K562 (cell line): ENCODE data around the gene MAL. TPM values are rescaled to one million over a fixed set of nuclear protein-coding genes. Genes with fewer than 3 reads are reported as not detected.
A peak's percentile ranks its signal among the peaks of the same experiment; 100 is the strongest.

ENCODE experiments used
- ATAC-seq: fragments of 200-7000 bp; cut with Tn5 transposase; 3 replicates; pipeline ENCODE4 v1.9.1; 2020; ENCODE audit warnings: moderate library complexity
- BruUV-seq: library from RNA; stranded (reverse); fragments of 400-500 nt; replicated peaks from 2 replicates; lab custom pipeline; 2021; lab: Mats Ljungman, UMichigan
- CTCF ChIA-PET: fragments of 300-600 bp; formaldehyde crosslinking; extraction: SDS; loops from one replicate; lab custom pipeline; 2021; ENCODE audit warnings: low intra/inter-chr PET ratio; lab: Yijun Ruan, JAX
- POLR2A ChIA-PET: fragments of 300-600, 350-650 bp; sonication (Branson Sonifier 250); formaldehyde crosslinking; extraction: SDS; loops from one replicate; lab custom pipeline; 2021; ENCODE audit warnings: antibody characterized with exemption, inconsistent platforms; lab: Yijun Ruan, JAX
- DNase-seq, 4 experiments: peaks; one replicate each; pipeline versions ENCODE4 v3.0.0 to v3.0.0-alpha.2; 2011 to 2018; ENCODE audit warnings: low spot score in 3 of 4, mixed read lengths in 3 of 4; ENCODE audit errors: extremely low read depth in 1 of 4
- FAIRE-seq: peaks from 2 replicates; lab custom pipeline; 2011; peaks lifted over from hg19 to GRCh38; lab: Jason Lieb, UNC
- H2AFZ ChIP-seq: 2 replicates; pipeline ENCODE4 v1.6.0; 2011; ENCODE audit warnings: low read depth, low read length, control low read depth, inconsistent platforms
- H3K27ac ChIP-seq: fragments of 200-600 bp; 3 replicates; pipeline ENCODE4 v1.8.0; 2011; ENCODE audit warnings: low read depth, mild to moderate bottlenecking, control low read depth, inconsistent platforms, low read length, moderate library complexity, mixed read lengths; ENCODE audit errors: extremely low read depth
- H3K27me3 ChIP-seq, 2 experiments: fragments of 300-600 bp in 1 of 2; 2 replicates in 1 of 2; 3 replicates in 1 of 2; pipeline versions ENCODE4 v1.6.0 to v1.8.0; 2011; ENCODE audit warnings: inconsistent platforms in 2 of 2, low read length in 2 of 2, mild to moderate bottlenecking in 1 of 2, mixed read lengths in 1 of 2, moderate library complexity in 1 of 2; ENCODE audit not compliant: control insufficient read depth in 2 of 2, insufficient read depth in 2 of 2
- H3K36me3 ChIP-seq: fragments of 300-600 bp; 3 replicates; pipeline ENCODE4 v1.8.0; 2011; ENCODE audit warnings: mild to moderate bottlenecking, low read length, inconsistent platforms; ENCODE audit not compliant: control insufficient read depth, insufficient read depth
- H3K4me1 ChIP-seq, 2 experiments: fragments of 200-600 bp in 1 of 2; replicated peaks in 1 of 2; 2 replicates in 1 of 2; 3 replicates in 1 of 2; pipeline versions ENCODE4 v1.5.1 to v1.8.0; 2011; ENCODE audit warnings: inconsistent platforms in 2 of 2, low read length in 2 of 2, mild to moderate bottlenecking in 1 of 2, mixed read lengths in 1 of 2, moderate library complexity in 1 of 2; ENCODE audit not compliant: control insufficient read depth in 2 of 2, insufficient read depth in 2 of 2
- H3K4me2 ChIP-seq: 2 replicates; pipeline ENCODE4 v1.6.1; 2011; ENCODE audit warnings: low read length, control low read depth, inconsistent platforms, mixed read lengths; ENCODE audit not compliant: insufficient read depth
- H3K4me3 ChIP-seq: fragments of 200-600 bp; sonication (generic), shearing (Covaris generic); 2 replicates; pipeline ENCODE4 v1.5.1; 2016; ENCODE audit warnings: control low read depth, inconsistent platforms
- H3K79me2 ChIP-seq: fragments of 200-600 bp; 3 replicates; pipeline ENCODE4 v1.8.0; 2011; ENCODE audit warnings: low read length, inconsistent platforms; ENCODE audit not compliant: control insufficient read depth, insufficient read depth
- H3K9ac ChIP-seq, 2 experiments: 2 replicates each; pipeline versions ENCODE4 v1.6.0 to v1.6.1; 2011; ENCODE audit warnings: low read depth in 2 of 2, low read length in 2 of 2, control low read depth in 1 of 2, inconsistent platforms in 1 of 2, mild to moderate bottlenecking in 1 of 2, mixed read lengths in 1 of 2; ENCODE audit not compliant: insufficient read depth in 1 of 2
- H3K9me1 ChIP-seq: one replicate; pipeline ENCODE4 v1.6.0; 2011; ENCODE audit warnings: inconsistent platforms, mild to moderate bottlenecking, low read length, moderate library complexity; ENCODE audit not compliant: control insufficient read depth, insufficient read depth
- H3K9me3 ChIP-seq: replicated peaks from 2 replicates; pipeline ENCODE4 v1.5.1; 2011; ENCODE audit warnings: low read depth, low read length, inconsistent platforms; ENCODE audit not compliant: control insufficient read depth, insufficient read depth
- H4K20me1 ChIP-seq: replicated peaks from 2 replicates; pipeline ENCODE4 v1.6.1; 2011; ENCODE audit warnings: low read length, inconsistent platforms, mixed read lengths; ENCODE audit not compliant: control insufficient read depth, insufficient read depth
- EGR1 ChIP-seq: fragments of 450-650 bp; conservative IDR thresholded peaks from 2 replicates; pipeline ENCODE4 v1.6.1; 2017; ENCODE audit warnings: mild to moderate bottlenecking
- FUS ChIP-seq: fragments of 200-400 bp; formaldehyde crosslinking; optimal IDR thresholded peaks from 2 replicates; pipeline ENCODE3; 2017; ENCODE audit warnings: low read depth, low read length
- GTF2E2 ChIP-seq: fragments of 200-800 bp; sonication (Bioruptor generic); IDR thresholded peaks from 2 replicates; pipeline ENCODE4 v1.6.1; 2016; ENCODE audit warnings: missing genetic modification characterization, missing compliant biosample characterization
- SRSF9 ChIP-seq: fragments of 200-400 bp; formaldehyde crosslinking; IDR thresholded peaks from 2 replicates; pipeline ENCODE4 v1.6.1; 2017; ENCODE audit warnings: low read depth, low read length, borderline replicate concordance
- WGBS: fragments of 100-300 bp; shearing (Covaris generic); methylation state at CpG from one replicate; pipeline ENCODE4 v1.1.6; 2016; ENCODE audit warnings: low coverage, mixed read lengths; ENCODE audit not compliant: insufficient coverage; ENCODE audit errors: missing lambda C conversion rate; 5-methylcytosine and 5-hydroxymethylcytosine counted together
- in situ Hi-C: fragments of 300-500 bp; cut with MboI; formaldehyde crosslinking; loops from 4 replicates; pipeline ENCODE4 v1.15.0; 2018; ENCODE audit warnings: inconsistent platforms, mixed read lengths
- intact Hi-C: fragments of 100-400 bp; cut with micrococcal nuclease; formaldehyde crosslinking; loops from 2 replicates; pipeline ENCODE4 v1.14.2; 2022
- polyA plus RNA-seq, 8 experiments: library from polyadenylated mRNA; depleted of rRNA in 4 of 8; stranded (reverse) in 5 of 8; unstranded in 3 of 8; fragments of >200 nt; fragmentation: Nextera tagmentation in 2 of 8; fragmentation: Illumina TruSeq in 1 of 8; extraction: Ambion mirVana in 2 of 8; extraction: Trizol in 1 of 8; gene quantifications; 2 replicates each; pipeline versions ENCODE4 v1.2.1 to v1.2.3, GENCODE V29; 2011 to 2014; ENCODE audit warnings: inconsistent platforms in 1 of 8, missing spikeins in 1 of 8
- total RNA-seq, 7 experiments: library from RNA; depleted of rRNA in 6 of 7; stranded (reverse); fragments of >200 nt in 6 of 7; fragmentation: Illumina TruSeq in 2 of 7; extraction: Trizol in 2 of 7; gene quantifications; 2 replicates each; pipeline versions ENCODE4 v1.2.1 to v1.2.3, GENCODE V29; 2011 to 2021; ENCODE audit warnings: low replicate concordance in 1 of 7
- TF ChIP-seq, protein P1 (sequence below): fragments of 450-650 bp; IDR thresholded peaks from 2 replicates; pipeline ENCODE4 v1.6.1; 2016
- TF ChIP-seq, protein P2 (sequence below): fragments of 450-650 bp; IDR thresholded peaks from 2 replicates; pipeline ENCODE4 v1.6.1; 2016; ENCODE audit warnings: borderline replicate concordance
- TF ChIP-seq, protein P3 (sequence below): sonication (generic); formaldehyde crosslinking; IDR thresholded peaks from 2 replicates; pipeline ENCODE4 v1.8.0; 2022; ENCODE audit warnings: missing genetic modification reagents, mild to moderate bottlenecking, borderline replicate concordance

MAL gene
- total and polyA plus RNA-seq, 9 of the 15 experiments (the other 6 are each of a cell fraction or from before 2014, with no cell fraction given) = not detected

DNA sequence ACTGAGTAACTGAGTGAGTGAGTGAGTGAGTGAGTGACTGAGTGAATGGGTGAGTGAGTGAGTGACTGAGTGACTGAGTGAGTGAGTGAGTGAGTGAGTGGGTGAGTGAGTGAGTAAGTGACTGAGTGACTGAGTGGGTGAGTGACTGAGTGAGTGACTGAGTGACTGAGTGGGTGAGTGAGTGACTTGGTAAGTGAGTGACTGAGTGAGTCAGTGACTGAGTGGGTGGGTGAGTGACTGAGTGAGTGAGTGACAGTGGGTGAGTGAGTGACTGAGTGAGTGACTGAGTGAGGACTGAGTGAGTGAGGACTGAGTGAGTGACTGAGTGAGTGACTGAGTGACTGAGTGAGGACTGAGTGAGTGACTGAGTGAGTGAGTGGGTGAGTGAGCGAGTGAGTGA, 13.9 kb downstream of the MAL start:
- no peaks in the 10 kb centered on the region for H3K9me1 ChIP-seq
- H3K9ac ChIP-seq = no peak overlapping the region
- WGBS = 0% methylated on average over 1 of the region's 1 CpG
- H3K36me3 ChIP-seq = no peaks in the 10 kb centered on the region
- FAIRE-seq (no peak), DNase-seq (no peak), ATAC-seq (no peak)
- intact Hi-C loops (no loop called here), in situ Hi-C loops (no loop called here)
- H3K9me3 ChIP-seq = no peaks in the 10 kb centered on the region
- no peaks in the 10 kb centered on the region for H3K4me1 ChIP-seq
- TF ChIP-seq EGR1 = 0 out of 2 replicates have a peak, but pooled peaks have one; percentile 12
- TF ChIP-seq, protein P1, sequence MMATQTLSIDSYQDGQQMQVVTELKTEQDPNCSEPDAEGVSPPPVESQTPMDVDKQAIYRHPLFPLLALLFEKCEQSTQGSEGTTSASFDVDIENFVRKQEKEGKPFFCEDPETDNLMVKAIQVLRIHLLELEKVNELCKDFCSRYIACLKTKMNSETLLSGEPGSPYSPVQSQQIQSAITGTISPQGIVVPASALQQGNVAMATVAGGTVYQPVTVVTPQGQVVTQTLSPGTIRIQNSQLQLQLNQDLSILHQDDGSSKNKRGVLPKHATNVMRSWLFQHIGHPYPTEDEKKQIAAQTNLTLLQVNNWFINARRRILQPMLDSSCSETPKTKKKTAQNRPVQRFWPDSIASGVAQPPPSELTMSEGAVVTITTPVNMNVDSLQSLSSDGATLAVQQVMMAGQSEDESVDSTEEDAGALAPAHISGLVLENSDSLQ = peak; percentile 24; the same call in 1 of the 2 replicates
- no peak for TF ChIP-seq SRSF9
- peaks cover 6 to 23% of the 10 kb centered on the region in 2 experiments; a peak in 3 of 5 replicates for H3K27me3 ChIP-seq
- no peak overlapping the region for H3K4me3 ChIP-seq
- no peak overlapping the region for H3K4me2 ChIP-seq
- ChIA-PET CTCF (no interaction called here), POLR2A (interaction anchor here (1.2 kb wide), 1 partner anchor 24 kb away, joined by 3 read pairs; no protein-coding TSS in a partner anchor)
- no TSS peak for BruUV-seq
- no peaks in the 10 kb centered on the region for H4K20me1 ChIP-seq
- H2AFZ ChIP-seq = no peak overlapping the region
- no peak overlapping the region for H3K27ac ChIP-seq
- no peaks in the 10 kb centered on the region for H3K79me2 ChIP-seq

DNA sequence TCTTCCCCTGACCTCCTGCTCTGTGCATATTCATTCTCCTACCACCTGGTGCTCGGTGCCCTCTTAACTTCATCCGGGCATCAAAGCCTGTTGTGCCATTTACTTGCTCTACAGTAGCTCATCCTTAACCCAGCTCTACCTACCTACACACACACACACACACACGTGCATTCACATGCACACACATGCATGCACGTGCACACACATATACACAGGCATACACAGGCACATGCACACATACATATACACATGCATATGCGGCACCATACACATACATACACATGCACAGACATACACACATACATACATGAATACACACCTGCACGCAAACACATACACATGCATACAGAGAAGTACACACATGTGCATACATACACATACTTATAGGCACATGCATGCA, 14.5 kb downstream of the MAL start:
- H3K27me3 ChIP-seq = peaks cover 6 to 28% of the 10 kb centered on the region in 2 experiments; a peak in 3 of 5 replicates
- H3K4me3 ChIP-seq = no peak overlapping the region
- no peak overlapping the region for H3K9ac ChIP-seq
- no peak overlapping the region for H3K27ac ChIP-seq
- DNase-seq = no peak
- in situ Hi-C loops = no loop called here
- no peak for ATAC-seq
- H3K9me3 ChIP-seq = no peaks in the 10 kb centered on the region
- FAIRE-seq = no peak
- ChIA-PET CTCF (no interaction called here), POLR2A (interaction anchor here (0.6 to 1.2 kb wide), 2 partner anchors 21 to 23 kb away, joined by 3 read pairs; no protein-coding TSS in a partner anchor)
- no TSS peak for BruUV-seq
- H3K36me3 ChIP-seq = no peaks in the 10 kb centered on the region
- no peaks in the 10 kb centered on the region for H3K79me2 ChIP-seq
- intact Hi-C loops = loop anchor here (5.0 kb wide), 1 partner anchor 168 kb away; the partner anchor contains the start of gene TEKT4
- 9% methylated on average over 6 of the region's 6 CpGs for WGBS
- no peaks in the 10 kb centered on the region for H3K4me1 ChIP-seq
- H2AFZ ChIP-seq = no peak overlapping the region
- no peak overlapping the region for H3K4me2 ChIP-seq
- no peaks in the 10 kb centered on the region for H3K9me1 ChIP-seq
- no peaks in the 10 kb centered on the region for H4K20me1 ChIP-seq
- TF ChIP-seq GTF2E2 (tag) = no peak
- TF ChIP-seq, protein P2, sequence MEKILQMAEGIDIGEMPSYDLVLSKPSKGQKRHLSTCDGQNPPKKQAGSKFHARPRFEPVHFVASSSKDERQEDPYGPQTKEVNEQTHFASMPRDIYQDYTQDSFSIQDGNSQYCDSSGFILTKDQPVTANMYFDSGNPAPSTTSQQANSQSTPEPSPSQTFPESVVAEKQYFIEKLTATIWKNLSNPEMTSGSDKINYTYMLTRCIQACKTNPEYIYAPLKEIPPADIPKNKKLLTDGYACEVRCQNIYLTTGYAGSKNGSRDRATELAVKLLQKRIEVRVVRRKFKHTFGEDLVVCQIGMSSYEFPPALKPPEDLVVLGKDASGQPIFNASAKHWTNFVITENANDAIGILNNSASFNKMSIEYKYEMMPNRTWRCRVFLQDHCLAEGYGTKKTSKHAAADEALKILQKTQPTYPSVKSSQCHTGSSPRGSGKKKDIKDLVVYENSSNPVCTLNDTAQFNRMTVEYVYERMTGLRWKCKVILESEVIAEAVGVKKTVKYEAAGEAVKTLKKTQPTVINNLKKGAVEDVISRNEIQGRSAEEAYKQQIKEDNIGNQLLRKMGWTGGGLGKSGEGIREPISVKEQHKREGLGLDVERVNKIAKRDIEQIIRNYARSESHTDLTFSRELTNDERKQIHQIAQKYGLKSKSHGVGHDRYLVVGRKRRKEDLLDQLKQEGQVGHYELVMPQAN = no peak
- TF ChIP-seq FUS = no peak
- TF ChIP-seq, protein P3, sequence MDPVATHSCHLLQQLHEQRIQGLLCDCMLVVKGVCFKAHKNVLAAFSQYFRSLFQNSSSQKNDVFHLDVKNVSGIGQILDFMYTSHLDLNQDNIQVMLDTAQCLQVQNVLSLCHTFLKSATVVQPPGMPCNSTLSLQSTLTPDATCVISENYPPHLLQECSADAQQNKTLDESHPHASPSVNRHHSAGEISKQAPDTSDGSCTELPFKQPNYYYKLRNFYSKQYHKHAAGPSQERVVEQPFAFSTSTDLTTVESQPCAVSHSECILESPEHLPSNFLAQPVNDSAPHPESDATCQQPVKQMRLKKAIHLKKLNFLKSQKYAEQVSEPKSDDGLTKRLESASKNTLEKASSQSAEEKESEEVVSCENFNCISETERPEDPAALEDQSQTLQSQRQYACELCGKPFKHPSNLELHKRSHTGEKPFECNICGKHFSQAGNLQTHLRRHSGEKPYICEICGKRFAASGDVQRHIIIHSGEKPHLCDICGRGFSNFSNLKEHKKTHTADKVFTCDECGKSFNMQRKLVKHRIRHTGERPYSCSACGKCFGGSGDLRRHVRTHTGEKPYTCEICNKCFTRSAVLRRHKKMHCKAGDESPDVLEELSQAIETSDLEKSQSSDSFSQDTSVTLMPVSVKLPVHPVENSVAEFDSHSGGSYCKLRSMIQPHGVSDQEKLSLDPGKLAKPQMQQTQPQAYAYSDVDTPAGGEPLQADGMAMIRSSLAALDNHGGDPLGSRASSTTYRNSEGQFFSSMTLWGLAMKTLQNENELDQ = no peak
